Spleen (tissue), 11 donors: ENCODE measurements around the gene HOXD8. TPM values are rescaled to one million over a fixed set of nuclear protein-coding genes. Genes with fewer than 3 reads are reported as not detected.

Source experiments
- DNase-seq: peaks from one replicate; pipeline ENCODE4 v3.0.0-alpha.2; 2020
- H3K27ac ChIP-seq, 8 donors: fragments of 200-600 bp; sonication (generic) in 7 of 8; 1 replicate in 4 of 8; 2 replicates in 4 of 8; pipeline versions ENCODE4 v1.5.0 to v1.8.0; 2016 to 2021; ENCODE audit warnings: inconsistent platforms in 4 of 8, mild to moderate bottlenecking in 4 of 8, moderate library complexity in 1 of 8
- H3K27me3 ChIP-seq, 7 donors: fragments of 200-600 bp; sonication (generic) in 6 of 7; replicated peaks in 1 of 7; 1 replicate in 4 of 7; 2 replicates in 3 of 7; pipeline versions ENCODE4 v1.5.0 to v1.8.0; 2016 to 2021; ENCODE audit warnings: inconsistent platforms in 3 of 7, mild to moderate bottlenecking in 1 of 7
- H3K36me3 ChIP-seq, 6 donors: fragments of 200-600 bp; sonication (generic) in 5 of 6; 1 replicate in 4 of 6; 2 replicates in 2 of 6; pipeline versions ENCODE4 v1.5.0 to v1.8.0; 2016 to 2021; ENCODE audit warnings: inconsistent platforms in 2 of 6
- H3K4me1 ChIP-seq, 6 donors: fragments of 200-600 bp; sonication (generic) in 5 of 6; 1 replicate in 3 of 6; 2 replicates in 3 of 6; pipeline versions ENCODE4 v1.5.0 to v1.8.0; 2016 to 2021; ENCODE audit warnings: inconsistent platforms in 3 of 6
- H3K4me3 ChIP-seq, 8 donors: fragments of 200-600 bp; sonication (generic) in 7 of 8; 1 replicate in 4 of 8; 2 replicates in 4 of 8; pipeline versions ENCODE4 v1.5.0 to v1.8.0; 2016 to 2021; ENCODE audit warnings: inconsistent platforms in 4 of 8, mild to moderate bottlenecking in 4 of 8, moderate library complexity in 2 of 8
- H3K9me3 ChIP-seq, 8 donors: fragments of 200-600 bp; sonication (generic) in 7 of 8; 1 replicate in 4 of 8; 2 replicates in 4 of 8; pipeline versions ENCODE4 v1.5.0 to v1.8.0; 2016 to 2021; ENCODE audit warnings: inconsistent platforms in 4 of 8
- POLR2A ChIP-seq, 3 donors: fragments of 450-650 bp; IDR thresholded peaks; one replicate each; pipeline ENCODE4 v1.5.1; 2017; ENCODE audit warnings: antibody characterized with exemption in 3 of 3, mild to moderate bottlenecking in 1 of 3
- POLR2AphosphoS5 ChIP-seq, 3 donors: sonication (generic); formaldehyde crosslinking; IDR thresholded peaks; one replicate each; pipeline ENCODE4 v1.5.1; 2017; ENCODE audit warnings: antibody characterized with exemption in 3 of 3
- WGBS, 5 donors: extraction: QIAGEN DNeasy Blood & Tissue Kit in 3 of 5; methylation state at CpG; one replicate each; pipeline versions ENCODE4 v1.1.5 to v1.1.7; 2013 to 2018; 5-methylcytosine and 5-hydroxymethylcytosine counted together
- intact Hi-C: fragments of 100-400 bp; cut with DNase I; formaldehyde crosslinking; loops from one replicate; pipeline ENCODE4 v1.15.0; 2023; ENCODE audit warnings: low total_unique reads
- polyA plus RNA-seq, 3 donors: library from polyadenylated mRNA; stranded (reverse); fragments of 200-250 nt; gene quantifications; one replicate each; pipeline ENCODE4 v1.2.1, GENCODE V29; 2013
- total RNA-seq, 7 donors: library from RNA; depleted of rRNA in 3 of 7; stranded (reverse); fragments of >200 nt in 3 of 7; fragmentation: NEBNext Ultra II Directional in 4 of 7; extraction: Animal tissue kit (Norgen Biotek cat#: 25700) in 4 of 7; gene quantifications; one replicate each; pipeline versions ENCODE4 v1.1.0 to v1.2.1, GENCODE V29; 2016 to 2021
- TF ChIP-seq, protein P1 (sequence below), 11 experiments: fragments of 200-600 bp in 7 of 11; fragments of 450-650 bp in 4 of 11; sonication (generic) in 4 of 11; IDR thresholded peaks in 8 of 11; conservative IDR thresholded peaks in 3 of 11; 1 replicate in 7 of 11; 2 replicates in 4 of 11; pipeline versions ENCODE4 v1.4.0 to v1.8.0; 2016 to 2021; ENCODE audit warnings: antibody characterized with exemption in 11 of 11, inconsistent platforms in 4 of 11, mild to moderate bottlenecking in 1 of 11
- donor health status: healthy with polysubstance abuse.
- donor health status: DM: no; HTN: no; CAD: no; lungs with moderate emphysema.
- donor health status: DM: no; HTN: no; CAD: no.
- donor health status: Bipolar disorder and iron deficiency.
- donor health status: healthy.
- donor health status: DM: no; HTN: no; CAD: no.
- donor health status: DM: yes; HTN: yes; CAD: no.

Gene HOXD8
- total and polyA plus RNA-seq, 10 donors, result 4.7 to 27.0 (median 15.8) TPM

- DNase-seq, result no peak
- Histone ChIP-seq H3K27ac (peak overlapping the region in 5 of 8 donors; percentile 86 to 93 (median 87)), H3K9me3 (no peaks in the 10 kb centered on the region), H3K27me3 (peaks cover 0 to 100% (median 96%) of the 10 kb centered on the region in 7 donors), H3K4me1 (peaks cover 0 to 82% (median 51%) of the 10 kb centered on the region in 6 donors), H3K36me3 (no peaks in the 10 kb centered on the region), H3K4me3 (peak overlapping the region in 1 of 8 donors; percentile 71)
- no peak for TF ChIP-seq POLR2A (IDR thresholded peaks at IDR 0.05)
- TF ChIP-seq, protein P1, sequence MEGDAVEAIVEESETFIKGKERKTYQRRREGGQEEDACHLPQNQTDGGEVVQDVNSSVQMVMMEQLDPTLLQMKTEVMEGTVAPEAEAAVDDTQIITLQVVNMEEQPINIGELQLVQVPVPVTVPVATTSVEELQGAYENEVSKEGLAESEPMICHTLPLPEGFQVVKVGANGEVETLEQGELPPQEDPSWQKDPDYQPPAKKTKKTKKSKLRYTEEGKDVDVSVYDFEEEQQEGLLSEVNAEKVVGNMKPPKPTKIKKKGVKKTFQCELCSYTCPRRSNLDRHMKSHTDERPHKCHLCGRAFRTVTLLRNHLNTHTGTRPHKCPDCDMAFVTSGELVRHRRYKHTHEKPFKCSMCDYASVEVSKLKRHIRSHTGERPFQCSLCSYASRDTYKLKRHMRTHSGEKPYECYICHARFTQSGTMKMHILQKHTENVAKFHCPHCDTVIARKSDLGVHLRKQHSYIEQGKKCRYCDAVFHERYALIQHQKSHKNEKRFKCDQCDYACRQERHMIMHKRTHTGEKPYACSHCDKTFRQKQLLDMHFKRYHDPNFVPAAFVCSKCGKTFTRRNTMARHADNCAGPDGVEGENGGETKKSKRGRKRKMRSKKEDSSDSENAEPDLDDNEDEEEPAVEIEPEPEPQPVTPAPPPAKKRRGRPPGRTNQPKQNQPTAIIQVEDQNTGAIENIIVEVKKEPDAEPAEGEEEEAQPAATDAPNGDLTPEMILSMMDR (IDR thresholded peaks at IDR 0.05 in 8 of 11, conservative IDR thresholded peaks at IDR 0.05 in 3 of 11), result no peak
- TF ChIP-seq POLR2AphosphoS5 (IDR thresholded peaks at IDR 0.05), result no peak
- intact Hi-C loops, result no loop called here
Observed at GRCh38 chr2:176133389-176133788, 3.9 kb downstream of the HOXD8 start.

- no peak for DNase-seq
- intact Hi-C loops, result no loop called here
- H3K27me3 ChIP-seq, result peaks cover 0 to 100% (median 96%) of the 10 kb centered on the region in 7 donors
Observed at GRCh38 chr2:176134035-176134434, 4.5 kb downstream of the HOXD8 start.

GRCh38 chr2:176135035-176135440, 5.5 kb downstream of the HOXD8 start:
- DNase-seq, result no peak
- intact Hi-C loops, result no loop called here
- no peaks in the 10 kb centered on the region for H3K9me3 ChIP-seq
- peak overlapping the region; percentile 30 to 93 (median 86) for H3K27ac ChIP-seq
- TF ChIP-seq POLR2A (IDR thresholded peaks at IDR 0.05), result no peak
- TF ChIP-seq, protein P1 (IDR thresholded peaks at IDR 0.05 in 8 of 11, conservative IDR thresholded peaks at IDR 0.05 in 3 of 11), result no peak
- no peak for TF ChIP-seq POLR2AphosphoS5 (IDR thresholded peaks at IDR 0.05)
- H3K4me3 ChIP-seq, result no peak overlapping the region
- no peaks in the 10 kb centered on the region for H3K36me3 ChIP-seq
- H3K27me3 ChIP-seq, result peaks cover 0 to 100% (median 98%) of the 10 kb centered on the region in 7 donors
- peaks cover 3 to 82% (median 47%) of the 10 kb centered on the region in 6 donors for H3K4me1 ChIP-seq

More at GRCh38 chr2:176134035-176134434, 4.5 kb downstream of the HOXD8 start:
- Histone ChIP-seq H3K9me3 (no peaks in the 10 kb centered on the region), H3K4me3 (no peak overlapping the region), H3K27ac (peak overlapping the region in 5 of 8 donors; percentile 5 to 93 (median 87)), H3K36me3 (no peaks in the 10 kb centered on the region), H3K4me1 (peaks cover 0 to 80% (median 45%) of the 10 kb centered on the region in 6 donors)
- TF ChIP-seq POLR2A (IDR thresholded peaks at IDR 0.05) (no peak), POLR2AphosphoS5 (IDR thresholded peaks at IDR 0.05) (no peak)
- TF ChIP-seq, protein P1 (IDR thresholded peaks at IDR 0.05 in 8 of 11, conservative IDR thresholded peaks at IDR 0.05 in 3 of 11), result no peak
- 51 to 60% (median 57%) methylated on average over 4 of the region's 4 CpGs for WGBS, 5 donors

GRCh38 chr2:176136374-176137251, 7.1 kb downstream of the HOXD8 start:
- intact Hi-C loops, result no loop called here
- Histone ChIP-seq H3K27me3 (peaks cover 0 to 100% (median 94%) of the 10 kb centered on the region in 7 donors), H3K36me3 (no peaks in the 10 kb centered on the region), H3K4me3 (peak overlapping the region; percentile 12 to 67 (median 36)), H3K4me1 (peaks cover 7 to 80% (median 50%) of the 10 kb centered on the region in 6 donors), H3K9me3 (no peaks in the 10 kb centered on the region), H3K27ac (peak overlapping the region; percentile 69 to 93 (median 86))
- peak; percentile 75 for DNase-seq
- WGBS, 5 donors, result 2 to 7% (median 5%) methylated on average over 40 to 71 of the region's 71 CpGs
- TF ChIP-seq, protein P1 (IDR thresholded peaks at IDR 0.05 in 8 of 11, conservative IDR thresholded peaks at IDR 0.05 in 3 of 11), result no peak
- TF ChIP-seq POLR2AphosphoS5 (IDR thresholded peaks at IDR 0.05) (peak in 2 of 3 donors; percentile 25 to 49), POLR2A (IDR thresholded peaks at IDR 0.05) (no peak)
